ENCODE measurements around the gene SWT1. TPM values are rescaled to one million over a fixed set of nuclear protein-coding genes. Genes with fewer than 3 reads are reported as not detected.

SWT1 gene
- total RNA-seq, 2 donors from 2014 or later: 7.3 to 14.3 TPM

GRCh38 chr1:185314411-185314810, 157.4 kb downstream of the SWT1 start:
- no peak overlapping the region for H3K27ac ChIP-seq
- WGBS: 48% methylated on average over 1 of the region's 1 CpG
- H3K4me3 ChIP-seq: no peak overlapping the region

GRCh38 chr1:185315445-185316071, 158.6 kb downstream of the SWT1 start:
- WGBS: 11% methylated on average over 8 of the region's 8 CpGs
- TF ChIP-seq POLR2A (IDR thresholded peaks at IDR 0.05) (no peak), CTCF (IDR thresholded peaks at IDR 0.05) (no peak), POLR2AphosphoS5 (IDR thresholded peaks at IDR 0.05) (no peak)

More at GRCh38 chr1:185314411-185314810, 157.4 kb downstream of the SWT1 start:
- no peaks in the 10 kb centered on the region for H3K9me3 ChIP-seq
- no peaks in the 10 kb centered on the region for H3K27me3 ChIP-seq (replicated peaks; ENCODE audit: insufficient read depth)
- no peak for DNase-seq (ENCODE audit: low spot score)
- H3K36me3 ChIP-seq: no peaks in the 10 kb centered on the region
- TF ChIP-seq POLR2AphosphoS5 (IDR thresholded peaks at IDR 0.05): no peak
- TF ChIP-seq POLR2A (IDR thresholded peaks at IDR 0.05): no peak
- TF ChIP-seq CTCF (IDR thresholded peaks at IDR 0.05): no peak
- intact Hi-C loops (cut with DNase I): no loop called here
- no peaks in the 10 kb centered on the region for H3K4me1 ChIP-seq (replicated peaks)

GRCh38 chr1:185316163-185317033, 159.4 kb downstream of the SWT1 start:
- TF ChIP-seq CTCF (IDR thresholded peaks at IDR 0.05): no peak
- TF ChIP-seq POLR2AphosphoS5 (IDR thresholded peaks at IDR 0.05): peak; percentile 64
- TF ChIP-seq POLR2A (IDR thresholded peaks at IDR 0.05): peak; percentile 87
- no peaks in the 10 kb centered on the region for H3K36me3 ChIP-seq
- under 1% methylated on average over 87 of the region's 88 CpGs for WGBS
- H3K4me3 ChIP-seq: peak overlapping the region; percentile 82 to 86
- DNase-seq (ENCODE audit: low spot score): peak; percentile 94
- H3K27me3 ChIP-seq (replicated peaks; ENCODE audit: insufficient read depth): no peaks in the 10 kb centered on the region
- H3K27ac ChIP-seq: peak overlapping the region; percentile 91 to 94
- no peaks in the 10 kb centered on the region for H3K4me1 ChIP-seq (replicated peaks)
- intact Hi-C loops (cut with DNase I): no loop called here
- H3K9me3 ChIP-seq: no peaks in the 10 kb centered on the region

More at GRCh38 chr1:185315445-185316071, 158.6 kb downstream of the SWT1 start:
- intact Hi-C loops (cut with DNase I): no loop called here
- no peak for DNase-seq (ENCODE audit: low spot score)
- H3K36me3 ChIP-seq: no peaks in the 10 kb centered on the region
- no peaks in the 10 kb centered on the region for H3K9me3 ChIP-seq
- peak overlapping the region; percentile 91 to 94 for H3K27ac ChIP-seq
- H3K4me3 ChIP-seq: peak overlapping the region; percentile 82 to 86
- no peaks in the 10 kb centered on the region for H3K4me1 ChIP-seq (replicated peaks)
- H3K27me3 ChIP-seq (replicated peaks; ENCODE audit: insufficient read depth): no peaks in the 10 kb centered on the region

- under 1% methylated on average over 69 of the region's 80 CpGs for WGBS
- TF ChIP-seq POLR2AphosphoS5 (IDR thresholded peaks at IDR 0.05) (peak; percentile 80), POLR2A (IDR thresholded peaks at IDR 0.05) (peak; percentile 99), CTCF (IDR thresholded peaks at IDR 0.05) (peak in 3 of 4 experiments; percentile 18 to 32 (median 24))
- H3K4me3 ChIP-seq: peak within 1 kb of the TSS; percentile 82 to 86
- no peaks in the 10 kb centered on the region for H3K9me3 ChIP-seq
- no peaks in the 10 kb centered on the region for H3K27me3 ChIP-seq (replicated peaks; ENCODE audit: insufficient read depth)
- no peaks in the 10 kb centered on the region for H3K4me1 ChIP-seq (replicated peaks)
- H3K36me3 ChIP-seq: no peaks in the 10 kb centered on the region
- peak; percentile 95 for DNase-seq (ENCODE audit: low spot score)
- intact Hi-C loops (cut with DNase I): no loop called here
- H3K27ac ChIP-seq: peak within 1 kb of the TSS; percentile 91 to 94
Measured at GRCh38 chr1:185317034-185317885, 160.3 kb downstream of the SWT1 start, which contains the start of gene IVNS1ABP. IVNS1ABP (minus strand) TSS chr1:185317243; CDS start chr1:185309493, 7,750 bp downstream.

Measured in prostate gland (tissue), 2 donors.